GM19467 (cell line): ENCODE measurements around the gene FCHO2.

Experiments used
- ATAC-seq: cut with Tn5 transposase; IDR thresholded peaks from one replicate; pipeline ENCODE4 v1.9.1; 2021; ENCODE audit warnings: mild to moderate bottlenecking, moderate library complexity; ENCODE audit not compliant: unreplicated experiment

FCHO2 gene

GRCh38 chr5:73110190-73110589 lies 154.3 kb downstream of the FCHO2 start:
- no peak for ATAC-seq

- ATAC-seq = no peak
Observed at GRCh38 chr5:73111536-73111935, 155.7 kb downstream of the FCHO2 start.

GRCh38 chr5:73112359-73112758 lies 156.5 kb downstream of the FCHO2 start:
- ATAC-seq = no peak

- no peak for ATAC-seq
Observed at GRCh38 chr5:73114044-73114688, 158.3 kb downstream of the FCHO2 start.

GRCh38 chr5:73115399-73116051 lies 159.7 kb downstream of the FCHO2 start:
- no peak for ATAC-seq

- no peak for ATAC-seq
Observed at GRCh38 chr5:73116506-73116905, 160.7 kb downstream of the FCHO2 start.

- ATAC-seq = no peak
Observed at GRCh38 chr5:73117088-73117740, 161.4 kb downstream of the FCHO2 start.

- ATAC-seq = no peak
Observed at GRCh38 chr5:73118391-73118973, 162.6 kb downstream of the FCHO2 start.

GRCh38 chr5:73119451-73120157 lies 163.8 kb downstream of the FCHO2 start:
- no peak for ATAC-seq

GRCh38 chr5:73120222-73121118 lies 164.6 kb downstream of the FCHO2 start, which contains the start of gene TMEM171:
TSS of gene TMEM171 (plus strand) at chr5:73120575. CDS start at chr5:73123374, 2,799 bp downstream.
- no peak for ATAC-seq

GRCh38 chr5:73121119-73121463 lies 165.2 kb downstream of the FCHO2 start:
- no peak for ATAC-seq

- no peak for ATAC-seq
Observed at GRCh38 chr5:73122875-73123810, 167.3 kb downstream of the FCHO2 start.

GRCh38 chr5:73125289-73125688 lies 169.4 kb downstream of the FCHO2 start:
- ATAC-seq = no peak

GRCh38 chr5:73126381-73126780 lies 170.5 kb downstream of the FCHO2 start:
- no peak for ATAC-seq

GRCh38 chr5:73126957-73127356 lies 171.1 kb downstream of the FCHO2 start:
- ATAC-seq = no peak

- no peak for ATAC-seq
Observed at GRCh38 chr5:73129143-73129542, 173.3 kb downstream of the FCHO2 start.

GRCh38 chr5:73130811-73131210 lies 175.0 kb downstream of the FCHO2 start:
- no peak for ATAC-seq

- no peak for ATAC-seq
Observed at GRCh38 chr5:73131711-73132425, 176.0 kb downstream of the FCHO2 start.
